HCT116 (cell line): ENCODE data around the gene LIM2. TPM values are rescaled to one million over a fixed set of nuclear protein-coding genes. Genes with fewer than 3 reads are reported as not detected.
A peak's percentile ranks its signal among the peaks of the same experiment; 100 is the strongest.

ENCODE experiments used
- ATAC-seq: fragments of 200-7000 bp; cut with Tn5 transposase; 2 replicates; pipeline ENCODE4 v1.9.1; 2020; ENCODE audit warnings: mild to moderate bottlenecking, moderate library complexity
- BruUV-seq: library from RNA; stranded (reverse); fragments of 400-500 nt; replicated peaks from 2 replicates; lab custom pipeline; 2021; lab: Mats Ljungman, UMichigan
- CTCF ChIA-PET: fragments of 300-600 bp; sonication (Branson Sonifier 250); formaldehyde crosslinking; loops from one replicate; lab custom pipeline; 2021; ENCODE audit warnings: antibody characterized with exemption; lab: Charles Lee
- POLR2A ChIA-PET: fragments of 300-600, 350-600 bp; sonication (Branson Sonifier 250); formaldehyde crosslinking; loops from one replicate; lab custom pipeline; 2021; ENCODE audit warnings: antibody characterized with exemption; lab: Charles Lee
- RAD21 ChIA-PET, 2 experiments: fragments of 300-600 bp; sonication (Branson Sonifier 250); formaldehyde crosslinking; loops; one replicate each; lab custom pipeline; 2023; ENCODE audit warnings: low total read pairs in 2 of 2; ENCODE audit not compliant: uncharacterized antibody in 2 of 2, unreplicated experiment in 2 of 2, low non-redundant PET in 1 of 2; lab: Charles Lee
- DNase-seq: peaks from one replicate; pipeline ENCODE4 v3.0.0-alpha.2; 2010; ENCODE audit warnings: low read depth, low spot score
- H2AFZ ChIP-seq: fragments of 200-600 bp; shearing (Covaris generic), sonication (generic); 2 replicates; pipeline ENCODE4 v1.6.1; 2017; ENCODE audit warnings: low read depth, mixed run types, mixed read lengths, antibody characterized with exemption, low read length; ENCODE audit not compliant: poor library complexity, severe bottlenecking
- H3K27ac ChIP-seq: 2 replicates; pipeline ENCODE4 v1.5.1; 2012; ENCODE audit warnings: low read depth, low read length
- H3K27me3 ChIP-seq: fragments of 200-600 bp; sonication (generic); 2 replicates; pipeline ENCODE4 v1.6.1; 2016; ENCODE audit warnings: mixed run types, low read length, mixed read lengths; ENCODE audit not compliant: insufficient read depth
- H3K36me3 ChIP-seq, 2 experiments: fragments of 200-500 bp in 1 of 2; fragments of 200-600 bp in 1 of 2; sonication (Bioruptor generic) in 1 of 2; sonication (generic) in 1 of 2; 2 replicates each; pipeline versions ENCODE4 v1.5.1 to v1.6.1; 2014 to 2016; ENCODE audit warnings: low read length in 2 of 2, inconsistent platforms in 1 of 2, mixed read lengths in 1 of 2, mixed run types in 1 of 2; ENCODE audit not compliant: insufficient read depth in 2 of 2, control insufficient read depth in 1 of 2
- H3K4me1 ChIP-seq, 2 experiments: fragments of 200-600 bp in 1 of 2; sonication (generic) in 1 of 2; 2 replicates each; pipeline versions ENCODE4 v1.5.1 to v1.6.1; 2012 to 2017; ENCODE audit warnings: low read length in 2 of 2, inconsistent platforms in 1 of 2, mild to moderate bottlenecking in 1 of 2, mixed read lengths in 1 of 2, mixed run types in 1 of 2, moderate library complexity in 1 of 2; ENCODE audit not compliant: insufficient read depth in 2 of 2, control insufficient read depth in 1 of 2
- H3K4me2 ChIP-seq: fragments of 200-600 bp; sonication (generic); 2 replicates; pipeline ENCODE4 v1.6.1; 2017; ENCODE audit warnings: mixed run types, low read length, mixed read lengths
- H3K4me3 ChIP-seq, 2 experiments: fragments of 200-600 bp in 1 of 2; sonication (generic) in 1 of 2; replicated peaks in 1 of 2; 2 replicates each; pipeline ENCODE4 v1.5.1; 2011 to 2016; ENCODE audit warnings: low read length in 2 of 2, control low read depth in 1 of 2, low read depth in 1 of 2, mild to moderate bottlenecking in 1 of 2, mixed read lengths in 1 of 2, mixed run types in 1 of 2
- H3K79me2 ChIP-seq: fragments of 200-600 bp; sonication (generic); 2 replicates; pipeline ENCODE4 v1.6.1; 2017; ENCODE audit warnings: mild to moderate bottlenecking, mixed run types, low read length, moderate library complexity, mixed read lengths; ENCODE audit not compliant: insufficient read depth
- H3K9ac ChIP-seq: fragments of 200-600 bp; sonication (generic); 2 replicates; pipeline ENCODE4 v1.6.1; 2016; ENCODE audit warnings: low read length, mixed read lengths
- H3K9me2 ChIP-seq: fragments of 200-600 bp; sonication (generic), shearing (Covaris generic); 2 replicates; pipeline ENCODE4 v1.6.1; 2017; ENCODE audit warnings: mixed run types, mild to moderate bottlenecking, moderate library complexity; ENCODE audit not compliant: insufficient read depth
- H3K9me3 ChIP-seq, 2 experiments: fragments of 200-500 bp in 1 of 2; fragments of 200-600 bp in 1 of 2; sonication (Bioruptor generic) in 1 of 2; sonication (generic) in 1 of 2; 2 replicates each; pipeline ENCODE4 v1.6.1; 2014 to 2017; ENCODE audit warnings: low read length in 2 of 2, mixed read lengths in 2 of 2, inconsistent platforms in 1 of 2, low read depth in 1 of 2, mild to moderate bottlenecking in 1 of 2, mixed run types in 1 of 2, moderate library complexity in 1 of 2; ENCODE audit not compliant: control insufficient read depth in 1 of 2, insufficient read depth in 1 of 2
- H4K20me1 ChIP-seq: fragments of 200-600 bp; sonication (generic), shearing (Covaris generic); 2 replicates; pipeline ENCODE4 v1.6.1; 2017; ENCODE audit warnings: mixed run types, mild to moderate bottlenecking, moderate library complexity; ENCODE audit not compliant: insufficient read depth
- ATF3 ChIP-seq: IDR thresholded peaks from 2 replicates; pipeline ENCODE4 v1.6.1; 2012
- CBX3 ChIP-seq: IDR thresholded peaks from 2 replicates; pipeline ENCODE4 v1.6.1; 2012; ENCODE audit warnings: low read depth
- CEBPB ChIP-seq: IDR thresholded peaks from 2 replicates; pipeline ENCODE4 v1.6.1; 2012; ENCODE audit warnings: low read depth
- CTCF ChIP-seq, 3 experiments: fragments of 200-600 bp in 1 of 3; sonication (generic) in 1 of 3; IDR thresholded peaks in 2 of 3; conservative IDR thresholded peaks in 1 of 3; 2 replicates each; pipeline ENCODE4 v1.5.1; 2012 to 2017; ENCODE audit warnings: low read depth in 2 of 3, low read length in 2 of 3, antibody characterized with exemption in 1 of 3, borderline replicate concordance in 1 of 3, control low read depth in 1 of 3, mild to moderate bottlenecking in 1 of 3, mixed read lengths in 1 of 3, mixed run types in 1 of 3, moderate library complexity in 1 of 3; ENCODE audit not compliant: insufficient read depth in 1 of 3
- ELF1 ChIP-seq: IDR thresholded peaks from 2 replicates; pipeline ENCODE4 v1.6.1; 2012; ENCODE audit warnings: low read depth, borderline replicate concordance
- EZH2phosphoT487 ChIP-seq: fragments of 200-600 bp; IDR thresholded peaks from 2 replicates; pipeline ENCODE4 v1.6.1; 2018; ENCODE audit warnings: antibody characterized with exemption, borderline replicate concordance
- JUND ChIP-seq: IDR thresholded peaks from 2 replicates; pipeline ENCODE4 v1.6.1; 2012
- POLR2A ChIP-seq: IDR thresholded peaks from 2 replicates; pipeline ENCODE4 v1.7.0; 2011; ENCODE audit warnings: borderline replicate concordance; ENCODE audit not compliant: insufficient read depth, insufficient read length; ENCODE audit errors: extremely low read depth
- SIN3A ChIP-seq: IDR thresholded peaks from 2 replicates; pipeline ENCODE4 v1.6.1; 2012; ENCODE audit warnings: low read depth
- SP1 ChIP-seq: IDR thresholded peaks from 2 replicates; pipeline ENCODE4 v1.6.1; 2012; ENCODE audit warnings: low read depth
- TCF7L2 ChIP-seq: IDR thresholded peaks from 2 replicates; pipeline ENCODE4 v1.7.0; 2011; ENCODE audit warnings: borderline replicate concordance, inconsistent platforms; ENCODE audit not compliant: insufficient read depth, insufficient read length; ENCODE audit errors: extremely low read depth
- YY1 ChIP-seq: IDR thresholded peaks from 2 replicates; pipeline ENCODE4 v1.6.1; 2011; ENCODE audit warnings: low read length, low read depth, moderate library complexity, mild to moderate bottlenecking; ENCODE audit not compliant: insufficient replicate concordance; ENCODE audit errors: extremely low read depth
- ZFX ChIP-seq: fragments of 450-650 bp; IDR thresholded peaks from 2 replicates; pipeline ENCODE4 v1.6.1; 2017
- ZNF274 ChIP-seq: fragments of 200-500 bp; sonication (Bioruptor generic); IDR thresholded peaks from 2 replicates; pipeline ENCODE4 v1.6.1; 2014; ENCODE audit warnings: mild to moderate bottlenecking, low read depth, low read length, inconsistent platforms
- intact Hi-C: fragments of 100-400 bp; cut with micrococcal nuclease; formaldehyde crosslinking; loops from 2 replicates; pipeline ENCODE4 v1.10.0; 2022
- total RNA-seq: library from RNA; stranded (reverse); gene quantifications from one replicate; pipeline ENCODE4 v1.2.1, GENCODE V29; 2021; ENCODE audit not compliant: unreplicated experiment

LIM2 gene
- total RNA-seq, 1 experiment from 2014 or later: not detected

- TF ChIP-seq CTCF (IDR thresholded peaks at IDR 0.05 in 2 of 3, conservative IDR thresholded peaks at IDR 0.05 in 1 of 3; ENCODE audit: borderline replicate concordance in 1 of 3, insufficient read depth in 1 of 3, low read depth in 2 of 3, low read length in 2 of 3): no peak
Observed at GRCh38 chr19:51342631-51343569, 44.9 kb downstream of the LIM2 start (continued).

GRCh38 chr19:51341976-51342580 is 45.7 kb downstream of the LIM2 start, which contains the start of gene VSIG10L:
Gene VSIG10L, minus strand, starts transcription at chr19:51342139. Its CDS starts 15 bp downstream, at chr19:51342124.
- TF ChIP-seq ELF1 (no peak), JUND (no peak), EZH2phosphoT487 (no peak), YY1 (no peak), ATF3 (no peak), POLR2A (no peak), CBX3 (no peak), ZNF274 (no peak), SP1 (no peak), SIN3A (no peak), ZFX (no peak), CEBPB (no peak), TCF7L2 (no peak)
- no peaks in the 10 kb centered on the region for H3K9me3 ChIP-seq
- no peaks in the 10 kb centered on the region for H4K20me1 ChIP-seq
- no peaks in the 10 kb centered on the region for H3K9me2 ChIP-seq
- POLR2A ChIA-PET: interaction anchor here (1.4 to 1.5 kb wide), 3 partner anchors 25 to 54 kb away, joined by 3 to 4 read pairs (median 3); no protein-coding TSS in a partner anchor
- H3K27me3 ChIP-seq: no peaks in the 10 kb centered on the region
- H3K27ac ChIP-seq: no peak within 1 kb of the TSS
- 0 out of 2 replicates have a peak within 1 kb of the TSS, but pooled peaks have one; percentile 90 for H3K4me2 ChIP-seq
- no peaks in the 10 kb centered on the region for H3K79me2 ChIP-seq
- H2AFZ ChIP-seq: no peak within 1 kb of the TSS
- no peak within 1 kb of the TSS for H3K4me3 ChIP-seq
- no TSS peak for BruUV-seq
- RAD21 ChIA-PET: no interaction called here
- CTCF ChIA-PET: no interaction called here
- no peak for DNase-seq
- H3K9ac ChIP-seq: peak within 1 kb of the TSS; percentile 20; the same call in 1 of the 2 replicates
- no peak for ATAC-seq
- intact Hi-C loops: no loop called here
- peaks cover 5 to 45% of the 10 kb centered on the region in 2 experiments; a peak in 3 of 4 replicates for H3K4me1 ChIP-seq
- no peaks in the 10 kb centered on the region; a peak in 2 of 4 replicates for H3K36me3 ChIP-seq
